OCI-LY3 (cell line): Measurements from ENCODE around the gene C17orf67.

Source experiments
- EZH2phosphoT487 ChIP-seq: fragments of 200-600 bp; shearing (Covaris generic); IDR thresholded peaks from 2 replicates; pipeline ENCODE4 v1.6.1; 2018; ENCODE audit warnings: antibody characterized with exemption, mixed run types, low read depth
- TF ChIP-seq, protein P1 (sequence below): fragments of 200-600, 300-600 bp; sonication (generic); IDR thresholded peaks from 2 replicates; pipeline ENCODE4 v1.5.1; 2014; ENCODE audit warnings: antibody characterized with exemption, low read length, low read depth

GRCh38 chr17:56785997-56786680 is 47.6 kb downstream of the C17orf67 start:
- TF ChIP-seq, protein P1, sequence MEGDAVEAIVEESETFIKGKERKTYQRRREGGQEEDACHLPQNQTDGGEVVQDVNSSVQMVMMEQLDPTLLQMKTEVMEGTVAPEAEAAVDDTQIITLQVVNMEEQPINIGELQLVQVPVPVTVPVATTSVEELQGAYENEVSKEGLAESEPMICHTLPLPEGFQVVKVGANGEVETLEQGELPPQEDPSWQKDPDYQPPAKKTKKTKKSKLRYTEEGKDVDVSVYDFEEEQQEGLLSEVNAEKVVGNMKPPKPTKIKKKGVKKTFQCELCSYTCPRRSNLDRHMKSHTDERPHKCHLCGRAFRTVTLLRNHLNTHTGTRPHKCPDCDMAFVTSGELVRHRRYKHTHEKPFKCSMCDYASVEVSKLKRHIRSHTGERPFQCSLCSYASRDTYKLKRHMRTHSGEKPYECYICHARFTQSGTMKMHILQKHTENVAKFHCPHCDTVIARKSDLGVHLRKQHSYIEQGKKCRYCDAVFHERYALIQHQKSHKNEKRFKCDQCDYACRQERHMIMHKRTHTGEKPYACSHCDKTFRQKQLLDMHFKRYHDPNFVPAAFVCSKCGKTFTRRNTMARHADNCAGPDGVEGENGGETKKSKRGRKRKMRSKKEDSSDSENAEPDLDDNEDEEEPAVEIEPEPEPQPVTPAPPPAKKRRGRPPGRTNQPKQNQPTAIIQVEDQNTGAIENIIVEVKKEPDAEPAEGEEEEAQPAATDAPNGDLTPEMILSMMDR: no peak
- TF ChIP-seq EZH2phosphoT487: no peak
